K562 (cell line): Measurements from ENCODE around the gene DAPK3. TPM values are rescaled to one million over a fixed set of nuclear protein-coding genes. Genes with fewer than 3 reads are reported as not detected.

Source experiments
- ARID3B ChIP-seq: fragments of 250-450 bp; sonication (Bioruptor Pico); IDR thresholded peaks from 2 replicates; pipeline ENCODE4 v1.4.0; 2020; ENCODE audit warnings: borderline replicate concordance
- BHLHE40 ChIP-seq: IDR thresholded peaks from 2 replicates; pipeline ENCODE4 v1.6.1; 2011; ENCODE audit warnings: low read length, improper control_type of control experiment
- BRCA1 ChIP-seq, 2 experiments: fragments of 450-650 bp in 1 of 2; sonication (generic) in 1 of 2; formaldehyde crosslinking in 1 of 2; IDR thresholded peaks; 2 replicates each; pipeline versions ENCODE4 v1.5.0 to v1.6.1; 2017 to 2020; ENCODE audit warnings: mild to moderate bottlenecking in 1 of 2, missing genetic modification reagents in 1 of 2
- CBX1 ChIP-seq: sonication (generic); IDR thresholded peaks from 2 replicates; pipeline ENCODE4 v1.6.1; 2016; ENCODE audit warnings: antibody characterized with exemption, low read depth, mild to moderate bottlenecking
- CREB1 ChIP-seq, 2 experiments: sonication (generic) in 1 of 2; formaldehyde crosslinking in 1 of 2; IDR thresholded peaks; 2 replicates each; pipeline versions ENCODE4 v1.6.1 to v1.8.0; 2012 to 2022; ENCODE audit warnings: inconsistent platforms in 1 of 2, mild to moderate bottlenecking in 1 of 2, missing genetic modification reagents in 1 of 2, moderate library complexity in 1 of 2
- DIDO1 ChIP-seq: fragments of 450-650 bp; IDR thresholded peaks from 2 replicates; pipeline ENCODE4 v1.6.1; 2016; ENCODE audit warnings: low read depth, missing biosample characterization, missing genetic modification characterization
- EGR1 ChIP-seq: fragments of 450-650 bp; conservative IDR thresholded peaks from 2 replicates; pipeline ENCODE4 v1.6.1; 2017; ENCODE audit warnings: mild to moderate bottlenecking
- EP400 ChIP-seq: fragments of 450-650 bp; IDR thresholded peaks from 2 replicates; pipeline ENCODE4 v1.6.1; 2017; ENCODE audit warnings: antibody characterized with exemption, mild to moderate bottlenecking, moderate library complexity
- EWSR1 ChIP-seq: fragments of 450-650 bp; IDR thresholded peaks from 2 replicates; pipeline ENCODE4 v1.6.1; 2018; ENCODE audit warnings: borderline replicate concordance, mild to moderate bottlenecking, low read depth, moderate library complexity; ENCODE audit not compliant: partially characterized antibody
- KLF13 ChIP-seq: fragments of 450-650 bp; IDR thresholded peaks from 2 replicates; pipeline ENCODE4 v1.6.1; 2016; ENCODE audit warnings: missing genetic modification characterization, low read depth, mild to moderate bottlenecking, missing compliant biosample characterization, moderate library complexity, borderline replicate concordance
- NELFE ChIP-seq: IDR thresholded peaks from 2 replicates; pipeline ENCODE4 v1.6.1; 2011; ENCODE audit warnings: mild to moderate bottlenecking; ENCODE audit not compliant: insufficient read depth, insufficient read length
- PRPF4 ChIP-seq: fragments of 200-400 bp; formaldehyde crosslinking; IDR thresholded peaks from one replicate; pipeline ENCODE4 v1.6.1; 2017; ENCODE audit warnings: low read length, low read depth, mild to moderate bottlenecking; ENCODE audit not compliant: insufficient read depth, poor library complexity, severe bottlenecking
- RBFOX2 ChIP-seq: fragments of 200-400 bp; formaldehyde crosslinking; IDR thresholded peaks from 2 replicates; pipeline ENCODE4 v1.6.1; 2017; ENCODE audit warnings: low read depth, mild to moderate bottlenecking, low read length, moderate library complexity
- RBM22 ChIP-seq: fragments of 200-400 bp; formaldehyde crosslinking; IDR thresholded peaks from 2 replicates; pipeline ENCODE4 v1.6.1; 2018; ENCODE audit warnings: low read length, low read depth; ENCODE audit not compliant: poor library complexity, severe bottlenecking
- SETDB1 ChIP-seq: IDR thresholded peaks from one replicate; pipeline ENCODE4 v1.6.1; 2012; ENCODE audit warnings: low read length, control low read depth, inconsistent platforms
- SNIP1 ChIP-seq: fragments of 450-650 bp; IDR thresholded peaks from 2 replicates; pipeline ENCODE4 v1.7.1; 2017; ENCODE audit warnings: low read depth, mild to moderate bottlenecking
- STAT6 ChIP-seq: sonication (generic); formaldehyde crosslinking; IDR thresholded peaks from 2 replicates; pipeline ENCODE4 v1.8.1; 2023; ENCODE audit warnings: mild to moderate bottlenecking, missing genetic modification reagents
- TAF1 ChIP-seq: IDR thresholded peaks from 2 replicates; pipeline ENCODE4 v1.6.1; 2011; ENCODE audit warnings: mild to moderate bottlenecking, low read length, moderate library complexity; ENCODE audit not compliant: insufficient read depth, control insufficient read depth, severe bottlenecking; ENCODE audit errors: extremely low read depth
- TCF7 ChIP-seq: sonication (generic); IDR thresholded peaks from 2 replicates; pipeline ENCODE4 v1.6.1; 2016; ENCODE audit warnings: antibody characterized with exemption, borderline replicate concordance
- TRIM24 ChIP-seq, 2 experiments: fragments of 450-650 bp; IDR thresholded peaks; 2 replicates each; pipeline ENCODE4 v1.6.1; 2016
- USF1 ChIP-seq: sonication (generic); formaldehyde crosslinking; IDR thresholded peaks from 2 replicates; pipeline ENCODE4 v1.9.0; 2022; ENCODE audit warnings: mild to moderate bottlenecking, missing genetic modification reagents
- ZNF644 ChIP-seq: fragments of 200-800 bp; sonication (Bioruptor generic); IDR thresholded peaks from 2 replicates; pipeline ENCODE4 v1.6.1; 2016; ENCODE audit warnings: low read depth, missing genetic modification characterization, missing compliant biosample characterization
- ZNF695 ChIP-seq: fragments of 450-650 bp; formaldehyde crosslinking; IDR thresholded peaks from 2 replicates; pipeline ENCODE4 v1.4.0; 2020; ENCODE audit warnings: mild to moderate bottlenecking, moderate library complexity
- polyA plus RNA-seq, 8 experiments: library from polyadenylated mRNA; depleted of rRNA in 4 of 8; stranded (reverse) in 5 of 8; unstranded in 3 of 8; fragments of >200 nt; fragmentation: Nextera tagmentation in 2 of 8; fragmentation: Illumina TruSeq in 1 of 8; extraction: Ambion mirVana in 2 of 8; extraction: Trizol in 1 of 8; gene quantifications; 2 replicates each; pipeline versions ENCODE4 v1.2.1 to v1.2.3, GENCODE V29; 2011 to 2014; ENCODE audit warnings: inconsistent platforms in 1 of 8, missing spikeins in 1 of 8
- total RNA-seq, 7 experiments: library from RNA; depleted of rRNA in 6 of 7; stranded (reverse); fragments of >200 nt in 6 of 7; fragmentation: Illumina TruSeq in 2 of 7; extraction: Trizol in 2 of 7; gene quantifications; 2 replicates each; pipeline versions ENCODE4 v1.2.1 to v1.2.3, GENCODE V29; 2011 to 2021; ENCODE audit warnings: low replicate concordance in 1 of 7

The DAPK3 gene
- total and polyA plus RNA-seq, 9 of the 15 experiments (the other 6 are each of a cell fraction or from before 2014, with no cell fraction given), result 0.14 to 63.4 (median 25.0) TPM

GRCh38 chr19:3984908-3985642 lies 14.2 kb upstream of the DAPK3 start, which contains the start of gene EEF2 (continued):
- TF ChIP-seq KLF13, result peak; percentile 33; the same call in 1 of the 2 replicates
- TF ChIP-seq BHLHE40, result peak; percentile 65
- peak; percentile 97 for TF ChIP-seq CBX1
- peak; percentile 100 for TF ChIP-seq TAF1
- TF ChIP-seq SNIP1, result no peak
- no peak for TF ChIP-seq TCF7
- no peak for TF ChIP-seq NELFE
- TF ChIP-seq DIDO1 (tag), result no peak
- peak; percentile 100 for TF ChIP-seq RBFOX2
- TF ChIP-seq EP400, result peak; percentile 98
- peak; percentile 35; the same call in 1 of the 2 replicates for TF ChIP-seq STAT6 (CRISPR knock-in tag)
- peak; percentile 98 for TF ChIP-seq USF1 (CRISPR knock-in tag)
- peak; percentile 99 for TF ChIP-seq RBM22
- TF ChIP-seq CREB1 (IDR thresholded peaks at IDR 0.05), result peak; percentile 85
- TF ChIP-seq CREB1 (CRISPR knock-in tag; IDR thresholded peaks at IDR 0.05), result peak; percentile 90
- TF ChIP-seq ZNF644, result no peak
- peak; percentile 96 for TF ChIP-seq PRPF4
- peak; percentile 32 for TF ChIP-seq SETDB1
- TF ChIP-seq ARID3B (CRISPR knock-in tag), result no peak
- no peak for TF ChIP-seq ZNF695 (CRISPR knock-in tag)
- no peak for TF ChIP-seq BRCA1 (IDR thresholded peaks at IDR 0.05)
- no peak for TF ChIP-seq BRCA1 (CRISPR knock-in tag; IDR thresholded peaks at IDR 0.05)
- 0 out of 4 replicates have a peak, but pooled peaks of 1 of the 2 experiments have one; percentile 40 for TF ChIP-seq TRIM24 (IDR thresholded peaks at IDR 0.05)
- peak; percentile 70 for TF ChIP-seq EGR1
- TF ChIP-seq EWSR1, result no peak
